RWPE2 (cell line): Measurements from ENCODE around the gene MGAT5B.

Experiments used
- ATAC-seq: fragments of 200-7000 bp; cut with Tn5 transposase; 3 replicates; pipeline ENCODE4 v1.9.1; 2021; ENCODE audit warnings: low read depth
- DNase-seq: peaks from one replicate; pipeline ENCODE4 v3.0.0-alpha.2; 2020; ENCODE audit warnings: low spot score
- H3K27ac ChIP-seq: fragments of 450-650 bp; 2 replicates; pipeline ENCODE4 v1.5.1; 2017; ENCODE audit warnings: mild to moderate bottlenecking; ENCODE audit not compliant: poor library complexity, severe bottlenecking
- H3K27me3 ChIP-seq: fragments of 250-450 bp; sonication (Bioruptor Pico); 2 replicates; pipeline ENCODE4 v1.5.1; 2021; ENCODE audit warnings: mild to moderate bottlenecking, moderate library complexity; ENCODE audit not compliant: insufficient read depth, poor library complexity, severe bottlenecking
- H3K36me3 ChIP-seq: fragments of 250-450 bp; sonication (Bioruptor Pico); 2 replicates; pipeline ENCODE4 v1.5.1; 2020; ENCODE audit warnings: low read depth, mild to moderate bottlenecking, moderate library complexity
- H3K4me1 ChIP-seq: fragments of 250-450 bp; sonication (Bioruptor Pico); 2 replicates; pipeline ENCODE4 v1.5.1; 2021; ENCODE audit warnings: mild to moderate bottlenecking, moderate library complexity; ENCODE audit not compliant: insufficient read depth, poor library complexity, severe bottlenecking
- H3K4me3 ChIP-seq: fragments of 250-450 bp; sonication (Bioruptor Pico); 2 replicates; pipeline ENCODE4 v1.5.1; 2021; ENCODE audit warnings: mild to moderate bottlenecking, moderate library complexity; ENCODE audit not compliant: severe bottlenecking
- H3K9me3 ChIP-seq: fragments of 250-450 bp; sonication (Bioruptor Pico); 2 replicates; pipeline ENCODE4 v1.5.1; 2021; ENCODE audit warnings: mild to moderate bottlenecking, moderate library complexity; ENCODE audit not compliant: severe bottlenecking
- TF ChIP-seq, protein P1 (sequence below): fragments of 450-650 bp; IDR thresholded peaks from one replicate; pipeline ENCODE4 v1.5.1; 2017; ENCODE audit warnings: mild to moderate bottlenecking, moderate library complexity; ENCODE audit not compliant: poor library complexity, severe bottlenecking

MGAT5B gene

DNA sequence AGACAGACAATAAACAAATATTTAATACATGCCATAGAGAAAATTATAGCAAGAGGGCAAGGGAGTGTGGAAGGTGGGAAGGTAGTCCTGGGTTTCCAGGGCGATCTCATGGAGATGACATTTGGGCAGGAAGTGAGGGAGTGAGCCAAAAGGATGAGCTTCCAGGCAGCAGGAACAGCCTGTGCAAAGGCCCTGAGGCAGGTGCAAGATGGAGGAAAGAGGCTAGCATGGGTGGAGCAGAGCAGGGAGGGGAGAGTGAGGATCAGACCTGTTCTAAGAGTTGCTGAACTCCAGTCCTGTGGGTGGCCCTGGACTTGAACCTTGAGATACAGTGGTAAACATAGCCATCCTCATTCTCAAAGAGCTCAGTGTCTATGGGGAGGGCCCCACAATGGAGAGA lies 94.7 kb downstream of the MGAT5B start:
- Histone ChIP-seq H3K9me3 (no peaks in the 10 kb centered on the region), H3K4me1 (no peaks in the 10 kb centered on the region), H3K36me3 (no peaks in the 10 kb centered on the region), H3K27me3 (peaks cover 25% of the 10 kb centered on the region), H3K4me3 (no peak overlapping the region), H3K27ac (no peak overlapping the region)
- TF ChIP-seq, protein P1, sequence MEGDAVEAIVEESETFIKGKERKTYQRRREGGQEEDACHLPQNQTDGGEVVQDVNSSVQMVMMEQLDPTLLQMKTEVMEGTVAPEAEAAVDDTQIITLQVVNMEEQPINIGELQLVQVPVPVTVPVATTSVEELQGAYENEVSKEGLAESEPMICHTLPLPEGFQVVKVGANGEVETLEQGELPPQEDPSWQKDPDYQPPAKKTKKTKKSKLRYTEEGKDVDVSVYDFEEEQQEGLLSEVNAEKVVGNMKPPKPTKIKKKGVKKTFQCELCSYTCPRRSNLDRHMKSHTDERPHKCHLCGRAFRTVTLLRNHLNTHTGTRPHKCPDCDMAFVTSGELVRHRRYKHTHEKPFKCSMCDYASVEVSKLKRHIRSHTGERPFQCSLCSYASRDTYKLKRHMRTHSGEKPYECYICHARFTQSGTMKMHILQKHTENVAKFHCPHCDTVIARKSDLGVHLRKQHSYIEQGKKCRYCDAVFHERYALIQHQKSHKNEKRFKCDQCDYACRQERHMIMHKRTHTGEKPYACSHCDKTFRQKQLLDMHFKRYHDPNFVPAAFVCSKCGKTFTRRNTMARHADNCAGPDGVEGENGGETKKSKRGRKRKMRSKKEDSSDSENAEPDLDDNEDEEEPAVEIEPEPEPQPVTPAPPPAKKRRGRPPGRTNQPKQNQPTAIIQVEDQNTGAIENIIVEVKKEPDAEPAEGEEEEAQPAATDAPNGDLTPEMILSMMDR, result no peak
- no peak for ATAC-seq
- DNase-seq, result no peak

DNA sequence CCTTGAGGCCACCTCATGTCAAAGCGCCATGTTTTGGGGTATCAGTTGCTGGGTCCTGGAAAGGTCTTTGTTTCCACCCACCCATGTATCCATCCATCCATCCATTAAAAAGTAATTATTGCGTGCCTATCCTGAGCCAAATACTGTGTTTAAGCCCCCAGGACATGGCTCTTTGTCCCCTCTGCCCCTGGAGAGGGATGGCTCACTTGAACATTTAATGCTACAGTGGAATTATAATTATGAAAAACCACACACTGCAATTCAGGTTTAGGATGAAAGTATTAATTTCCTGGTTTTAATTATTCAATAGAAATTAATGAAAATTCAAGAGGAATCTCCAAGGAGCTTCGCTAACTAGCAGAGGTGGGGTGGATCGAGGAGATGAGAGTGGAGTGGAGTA lies 97.8 kb downstream of the MGAT5B start:
- H3K4me1 ChIP-seq, result no peaks in the 10 kb centered on the region
- H3K27ac ChIP-seq, result no peak overlapping the region
- H3K36me3 ChIP-seq, result no peaks in the 10 kb centered on the region
- TF ChIP-seq, protein P1, result no peak
- H3K4me3 ChIP-seq, result no peak overlapping the region
- H3K9me3 ChIP-seq, result no peaks in the 10 kb centered on the region
- DNase-seq (no peak), ATAC-seq (no peak)
- peaks cover 47% of the 10 kb centered on the region for H3K27me3 ChIP-seq

- Histone ChIP-seq H3K27me3 (peaks cover 48% of the 10 kb centered on the region), H3K27ac (no peak overlapping the region), H3K4me1 (no peaks in the 10 kb centered on the region), H3K4me3 (no peak overlapping the region), H3K36me3 (no peaks in the 10 kb centered on the region), H3K9me3 (no peaks in the 10 kb centered on the region)
- ATAC-seq (no peak), DNase-seq (no peak)
- TF ChIP-seq, protein P1, result no peak
Observed at GRCh38 chr17:76966486-76967181, 98.4 kb downstream of the MGAT5B start.

- no peak for ATAC-seq
- no peaks in the 10 kb centered on the region for H3K9me3 ChIP-seq
- H3K4me3 ChIP-seq, result no peak overlapping the region
- H3K36me3 ChIP-seq, result no peaks in the 10 kb centered on the region
- no peaks in the 10 kb centered on the region for H3K4me1 ChIP-seq
- TF ChIP-seq, protein P1, result no peak
- H3K27ac ChIP-seq, result no peak overlapping the region
- H3K27me3 ChIP-seq, result peaks cover 48% of the 10 kb centered on the region
- no peak for DNase-seq
Observed at GRCh38 chr17:76967762-76968161, 99.6 kb downstream of the MGAT5B start.
